ENCODE measurements around the gene MX2. TPM values are rescaled to one million over a fixed set of nuclear protein-coding genes. Genes with fewer than 3 reads are reported as not detected.
"Not testable (repeated sequence)": the region's sequence is repeated elsewhere in the genome, so short reads cannot be mapped to it uniquely, and the experiment has no call there.

The MX2 gene
- total RNA-seq, 4 donors from 2014 or later = 6.7 to 17.5 (median 9.5) TPM

GRCh38 chr21:41410767-41411448 is 49.1 kb downstream of the MX2 start:
- Histone ChIP-seq H3K27me3 (no peaks in the 10 kb centered on the region), H3K27ac (no peak overlapping the region), H3K9me3 (peaks cover 0 to 25% (median 0%) of the 10 kb centered on the region in 4 donors), H3K4me1 (no peaks in the 10 kb centered on the region), H3K36me3 (peaks cover 0 to 33% (median 6%) of the 10 kb centered on the region in 3 donors), H3K4me3 (no peak overlapping the region)
- DNase-seq (ENCODE audit: low spot score in 2 of 2) = no peak
- WGBS, 2 donors = 76 to 78% methylated on average over 5 of the region's 5 CpGs
- TF ChIP-seq POLR2A (IDR thresholded peaks at IDR 0.05) (no peak), CTCF (IDR thresholded peaks at IDR 0.05) (no peak), EP300 (IDR thresholded peaks at IDR 0.05) (no peak)

DNA sequence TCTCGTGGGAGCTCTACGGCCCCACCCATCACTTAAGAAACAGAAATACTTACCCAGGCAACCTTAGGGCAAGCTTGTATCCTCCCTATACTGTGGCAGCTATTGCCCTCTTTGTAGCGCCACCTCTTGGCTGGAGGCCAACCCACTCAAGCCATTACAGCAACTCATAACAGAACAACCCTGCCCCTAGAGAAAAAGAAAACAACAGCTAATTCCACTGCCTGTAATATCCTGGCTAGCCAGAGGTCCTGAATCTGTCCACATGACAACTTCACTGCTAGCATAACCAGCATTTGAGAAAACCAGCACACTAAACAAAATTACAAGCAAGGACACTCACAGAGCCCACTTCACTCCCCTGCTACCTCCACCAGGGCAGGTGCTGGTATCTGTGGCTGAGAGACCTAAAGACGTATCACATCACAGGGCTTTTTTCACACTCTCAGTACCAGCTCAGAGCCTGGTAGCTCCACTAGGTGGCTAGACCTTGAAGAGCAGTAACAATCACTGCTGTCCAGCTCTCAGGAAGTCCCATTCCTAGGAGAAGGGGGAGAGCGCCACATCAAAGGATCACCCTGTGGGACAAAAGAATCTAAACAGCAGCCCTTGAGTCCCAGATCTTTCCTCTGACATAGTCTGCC is 49.7 kb downstream of the MX2 start:
- 79 to 85% methylated on average over 5 of the region's 5 CpGs for WGBS, 2 donors
- TF ChIP-seq EP300 (IDR thresholded peaks at IDR 0.05) = no peak
- TF ChIP-seq CTCF (IDR thresholded peaks at IDR 0.05) = no peak
- TF ChIP-seq POLR2A (IDR thresholded peaks at IDR 0.05) = no peak

DNA sequence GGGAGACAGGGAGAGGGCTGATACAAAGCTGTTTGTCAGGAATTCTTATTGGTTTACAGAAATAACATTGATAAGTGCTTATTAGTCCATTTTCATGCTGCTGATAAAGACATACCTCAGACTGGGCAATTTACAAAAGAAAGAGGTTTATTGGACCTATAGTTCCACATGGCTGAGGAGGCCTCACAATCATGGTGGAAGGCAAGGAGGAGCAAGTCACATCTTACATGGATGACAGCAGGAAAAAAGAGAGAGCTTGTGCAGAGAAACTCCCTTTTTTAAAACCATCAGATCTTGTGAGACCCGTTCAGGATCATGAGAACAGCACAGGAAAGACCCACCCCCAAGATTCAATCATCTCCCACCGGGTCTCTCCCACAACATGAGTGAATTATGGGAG is 55.7 kb downstream of the MX2 start:
- H3K4me3 ChIP-seq; H3K27ac ChIP-seq; DNase-seq (ENCODE audit: low spot score in 2 of 2); H3K36me3 ChIP-seq; H3K27me3 ChIP-seq: not testable (repeated sequence)
- WGBS, 2 donors = 78 to 79% methylated on average over 2 of the region's 2 CpGs
- Histone ChIP-seq H3K4me1 (peaks cover 0 to 22% (median 2%) of the 10 kb centered on the region in 4 donors), H3K9me3 (peaks cover 0 to 18% (median 0%) of the 10 kb centered on the region in 4 donors)

More for the DNA sequence above, 49.7 kb downstream of the MX2 start:
- peaks cover 0 to 25% (median 0%) of the 10 kb centered on the region in 4 donors for H3K9me3 ChIP-seq
- H3K4me1 ChIP-seq = no peaks in the 10 kb centered on the region
- no peak overlapping the region for H3K27ac ChIP-seq
- peaks cover 0 to 33% (median 6%) of the 10 kb centered on the region in 3 donors for H3K36me3 ChIP-seq
- no peak for DNase-seq (ENCODE audit: low spot score in 2 of 2)
- no peak overlapping the region for H3K4me3 ChIP-seq
- H3K27me3 ChIP-seq = no peaks in the 10 kb centered on the region

GRCh38 chr21:41418393-41418792 is 56.6 kb downstream of the MX2 start:
- 87 to 88% methylated on average over 6 of the region's 6 CpGs for WGBS, 2 donors

More at GRCh38 chr21:41418393-41418792, 56.6 kb downstream of the MX2 start:
- TF ChIP-seq CTCF (IDR thresholded peaks at IDR 0.05) = no peak
- no peak for TF ChIP-seq EP300 (IDR thresholded peaks at IDR 0.05)
- no peak for TF ChIP-seq POLR2A (IDR thresholded peaks at IDR 0.05)
- no peak for DNase-seq (ENCODE audit: low spot score in 2 of 2)
- no peaks in the 10 kb centered on the region for H3K27me3 ChIP-seq
- no peaks in the 10 kb centered on the region for H3K36me3 ChIP-seq
- no peak overlapping the region for H3K4me3 ChIP-seq
- H3K4me1 ChIP-seq = peaks cover 0 to 22% (median 2%) of the 10 kb centered on the region in 4 donors
- peak overlapping the region in 1 of 4 donors; percentile 94 for H3K27ac ChIP-seq
- H3K9me3 ChIP-seq = peaks cover 0 to 12% (median 0%) of the 10 kb centered on the region in 4 donors

Measured in tibial nerve (tissue), 4 donors.